IPS-18c (cell line): ENCODE data around the gene DNAH14.
"Not testable (repeated sequence)": the region's sequence is repeated elsewhere in the genome, so short reads cannot be mapped to it uniquely, and the experiment has no call there.

Experiments
- H3K4me3 ChIP-seq: 2 replicates; pipeline ENCODE4 v1.7.0; 2013; ENCODE audit warnings: low read depth, mild to moderate bottlenecking, low read length, moderate library complexity; ENCODE audit not compliant: insufficient read depth
- H3K9me3 ChIP-seq: one replicate; pipeline ENCODE4 v1.6.1; 2013; ENCODE audit warnings: mild to moderate bottlenecking, low read length, moderate library complexity; ENCODE audit not compliant: control insufficient read depth, insufficient read depth

DNAH14 gene

GRCh38 chr1:225044258-225044657, 114.8 kb downstream of the DNAH14 start:
- Histone ChIP-seq H3K9me3 (no peaks in the 10 kb centered on the region), H3K4me3 (no peak overlapping the region)

GRCh38 chr1:225049594-225049993, 120.1 kb downstream of the DNAH14 start:
- Histone ChIP-seq H3K4me3 (no peak overlapping the region), H3K9me3 (no peaks in the 10 kb centered on the region)

- H3K9me3 ChIP-seq, result peaks cover 6% of the 10 kb centered on the region
- no peak overlapping the region for H3K4me3 ChIP-seq
Measured at GRCh38 chr1:225063722-225064121, 134.2 kb downstream of the DNAH14 start.

GRCh38 chr1:225070972-225071371, 141.5 kb downstream of the DNAH14 start:
- H3K4me3 ChIP-seq, result no peak overlapping the region
- H3K9me3 ChIP-seq, result peaks cover 13% of the 10 kb centered on the region

- Histone ChIP-seq H3K9me3 (no peaks in the 10 kb centered on the region), H3K4me3 (no peak overlapping the region)
Measured at GRCh38 chr1:225097175-225097574, 167.7 kb downstream of the DNAH14 start.

GRCh38 chr1:225111000-225111399, 181.5 kb downstream of the DNAH14 start:
- Histone ChIP-seq H3K4me3 (no peak overlapping the region), H3K9me3 (no peaks in the 10 kb centered on the region)

- Histone ChIP-seq H3K4me3 (no peak overlapping the region), H3K9me3 (no peaks in the 10 kb centered on the region)
Measured at GRCh38 chr1:225113265-225113664, 183.8 kb downstream of the DNAH14 start.

GRCh38 chr1:225114354-225114990, 185.0 kb downstream of the DNAH14 start:
- no peak overlapping the region for H3K4me3 ChIP-seq
- H3K9me3 ChIP-seq, result no peaks in the 10 kb centered on the region

- H3K9me3 ChIP-seq, result no peaks in the 10 kb centered on the region
- no peak overlapping the region for H3K4me3 ChIP-seq
Measured at GRCh38 chr1:225119307-225119706, 189.8 kb downstream of the DNAH14 start.

GRCh38 chr1:225121095-225121494, 191.6 kb downstream of the DNAH14 start:
- H3K9me3 ChIP-seq, result no peaks in the 10 kb centered on the region
- H3K4me3 ChIP-seq, result no peak overlapping the region

GRCh38 chr1:225131869-225132268, 202.4 kb downstream of the DNAH14 start:
- Histone ChIP-seq H3K4me3 (no peak overlapping the region), H3K9me3 (no peaks in the 10 kb centered on the region)

GRCh38 chr1:225137976-225138375, 208.5 kb downstream of the DNAH14 start:
- no peaks in the 10 kb centered on the region for H3K9me3 ChIP-seq
- no peak overlapping the region for H3K4me3 ChIP-seq

GRCh38 chr1:225143001-225143400, 213.5 kb downstream of the DNAH14 start:
- Histone ChIP-seq H3K9me3 (no peaks in the 10 kb centered on the region), H3K4me3 (no peak overlapping the region)

- no peaks in the 10 kb centered on the region for H3K9me3 ChIP-seq
- H3K4me3 ChIP-seq, result no peak overlapping the region
Measured at GRCh38 chr1:225146478-225146877, 217.0 kb downstream of the DNAH14 start.

- H3K9me3 ChIP-seq, H3K4me3 ChIP-seq: not testable (repeated sequence)
Measured at GRCh38 chr1:225147791-225148190, 218.3 kb downstream of the DNAH14 start.

- H3K4me3 ChIP-seq, result no peak overlapping the region
- no peaks in the 10 kb centered on the region for H3K9me3 ChIP-seq
Measured at GRCh38 chr1:225152061-225152460, 222.6 kb downstream of the DNAH14 start.

- no peak overlapping the region for H3K4me3 ChIP-seq
- H3K9me3 ChIP-seq, result no peaks in the 10 kb centered on the region
Measured at GRCh38 chr1:225155555-225155954, 226.1 kb downstream of the DNAH14 start.

GRCh38 chr1:225156254-225156653, 226.8 kb downstream of the DNAH14 start:
- H3K4me3 ChIP-seq, result no peak overlapping the region
- no peaks in the 10 kb centered on the region for H3K9me3 ChIP-seq

- Histone ChIP-seq H3K9me3 (no peaks in the 10 kb centered on the region), H3K4me3 (no peak overlapping the region)
Measured at GRCh38 chr1:225158291-225158690, 228.8 kb downstream of the DNAH14 start.
